Pulmonary artery endothelial cell (primary cell): ENCODE results near the gene PSME1. TPM values are rescaled to one million over a fixed set of nuclear protein-coding genes. Genes with fewer than 3 reads are reported as not detected.

Experiments used
- total RNA-seq: library from RNA; depleted of rRNA; stranded (reverse); fragments of >200 nt; gene quantifications from 2 replicates; pipeline ENCODE4 v1.2.3, GENCODE V29; 2014

Gene PSME1
- total RNA-seq, 1 donor from 2014 or later, result 121 TPM

Other genes starting within 250 kb of the PSME1 start
- 58.9 and 60.4 TPM in 2 replicates for gene DHRS4, start 182.4 kb upstream of the PSME1 start, total RNA-seq
- gene DHRS4L2, start 147.3 kb upstream of the PSME1 start, total RNA-seq, result 15.8 and 18.3 TPM in 2 replicates
- gene CARMIL3, start 84.2 kb upstream of the PSME1 start, total RNA-seq, result under 0.01 and 0.04 TPM in 2 replicates
- gene CPNE6, start 64.6 kb upstream of the PSME1 start, total RNA-seq, result not detected in 2 replicates
- 9.8 and 18.5 TPM in 2 replicates for gene PCK2, start 41.9 kb upstream of the PSME1 start, total RNA-seq
- gene DCAF11, start 21.4 kb upstream of the PSME1 start, total RNA-seq, result 50.1 and 61.2 TPM in 2 replicates
- gene NRL, start 21.2 kb upstream of the PSME1 start, total RNA-seq, result 0.33 and 0.56 TPM in 2 replicates
- 0.13 TPM in 1 of 2 replicates, not detected in the other for gene FITM1, start 5.5 kb upstream of the PSME1 start, total RNA-seq
- 22.7 and 27.6 TPM in 2 replicates for gene EMC9, start 5.4 kb downstream of the PSME1 start, total RNA-seq
- gene PSME2, start 10.4 kb downstream of the PSME1 start, total RNA-seq, result 155 and 175 TPM in 2 replicates
- gene RNF31, start 11.3 kb downstream of the PSME1 start, total RNA-seq, result 34.1 and 36.2 TPM in 2 replicates
- 42.1 and 48.9 TPM in 2 replicates for gene IRF9, start 25.1 kb downstream of the PSME1 start, total RNA-seq
- 1.6 and 4.1 TPM in 2 replicates for gene REC8, start 35.9 kb downstream of the PSME1 start, total RNA-seq
- gene IPO4, start 52.6 kb downstream of the PSME1 start, total RNA-seq, result 57.2 and 58.4 TPM in 2 replicates
- gene TM9SF1, start 59.2 kb downstream of the PSME1 start, total RNA-seq, result 48.9 and 67.2 TPM in 2 replicates
- 0.20 TPM in 1 of 2 replicates, not detected in the other for gene TSSK4, start 69.5 kb downstream of the PSME1 start, total RNA-seq
- gene CHMP4A, start 77.3 kb downstream of the PSME1 start, total RNA-seq, result 27.7 and 36.5 TPM in 2 replicates
- gene MDP1, start 79.9 kb downstream of the PSME1 start, total RNA-seq, result 6.9 and 13.1 TPM in 2 replicates
- gene NEDD8, start 96.2 kb downstream of the PSME1 start, total RNA-seq, result 219 and 229 TPM in 2 replicates
- 97.8 and 115 TPM in 2 replicates for gene GMPR2, start 96.7 kb downstream of the PSME1 start, total RNA-seq
- gene TINF2, start 106.4 kb downstream of the PSME1 start, total RNA-seq, result 49.1 and 55.5 TPM in 2 replicates
- 0.40 and 0.74 TPM in 2 replicates for gene TGM1, start 127.0 kb downstream of the PSME1 start, total RNA-seq
- 21.0 and 21.6 TPM in 2 replicates for gene RABGGTA, start 135.4 kb downstream of the PSME1 start, total RNA-seq
- 6.4 and 12.7 TPM in 2 replicates for gene DHRS1, start 163.6 kb downstream of the PSME1 start, total RNA-seq
- 31.3 and 41.3 TPM in 2 replicates for gene NOP9, start 163.7 kb downstream of the PSME1 start, total RNA-seq
- 1.1 and 2.8 TPM in 2 replicates for gene CIDEB, start 171.8 kb downstream of the PSME1 start, total RNA-seq
- gene LTB4R2, start 173.9 kb downstream of the PSME1 start, total RNA-seq, result 3.6 and 4.2 TPM in 2 replicates
- 1.9 and 2.6 TPM in 2 replicates for gene LTB4R, start 175.3 kb downstream of the PSME1 start, total RNA-seq
- 36.3 and 41.8 TPM in 2 replicates for gene ADCY4, start 198.9 kb downstream of the PSME1 start, total RNA-seq
- gene RIPK3, start 203.8 kb downstream of the PSME1 start, total RNA-seq, result 3.7 and 3.9 TPM in 2 replicates
- gene NFATC4, start 232.0 kb downstream of the PSME1 start, total RNA-seq, result 16.1 and 19.1 TPM in 2 replicates